ENCODE results near the gene GRIK1.

Gene GRIK1

DNA sequence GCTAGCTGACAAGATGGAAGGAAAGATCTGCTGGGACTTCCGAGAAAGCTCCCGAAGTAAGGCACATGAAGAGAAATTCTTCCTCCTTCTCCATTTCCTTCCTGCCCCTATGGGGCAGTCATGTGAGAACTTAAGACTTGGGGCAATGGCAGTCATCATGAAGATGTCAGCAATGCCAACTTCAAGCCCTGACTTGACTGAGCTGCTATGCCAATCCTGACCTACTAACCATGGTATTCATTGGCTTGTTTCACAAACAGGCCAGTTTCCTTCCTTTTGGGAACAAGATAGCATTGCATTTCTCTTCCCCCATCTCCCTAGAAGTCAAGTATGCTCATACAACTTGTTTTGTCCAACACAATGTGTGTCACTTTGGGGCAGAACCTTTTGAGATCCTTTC, 25.5 kb downstream of the GRIK1 start:
- DNase-seq (ENCODE audit: low read depth in 1 of 2, low spot score in 1 of 2): no peak

DNA sequence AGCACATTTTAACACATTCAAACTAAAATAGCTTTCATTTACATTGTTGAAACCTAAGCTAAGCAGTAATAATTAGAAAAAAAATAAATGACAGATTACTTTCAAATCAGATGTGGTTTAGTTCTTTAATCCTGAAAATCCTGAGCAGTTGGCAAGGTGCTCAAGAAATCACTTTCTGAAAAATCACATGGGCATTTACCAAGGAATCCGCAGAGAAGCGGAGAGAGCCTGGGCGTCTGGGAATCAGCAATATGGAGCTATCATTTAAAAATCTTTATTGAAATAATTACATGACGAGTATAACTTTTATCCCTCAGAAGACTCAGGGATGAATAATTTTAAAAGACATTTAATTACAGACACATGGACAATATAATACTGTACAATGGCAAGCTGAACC, 30.2 kb downstream of the GRIK1 start:
- no peak for DNase-seq (ENCODE audit: low read depth in 1 of 2, low spot score in 1 of 2)

DNA sequence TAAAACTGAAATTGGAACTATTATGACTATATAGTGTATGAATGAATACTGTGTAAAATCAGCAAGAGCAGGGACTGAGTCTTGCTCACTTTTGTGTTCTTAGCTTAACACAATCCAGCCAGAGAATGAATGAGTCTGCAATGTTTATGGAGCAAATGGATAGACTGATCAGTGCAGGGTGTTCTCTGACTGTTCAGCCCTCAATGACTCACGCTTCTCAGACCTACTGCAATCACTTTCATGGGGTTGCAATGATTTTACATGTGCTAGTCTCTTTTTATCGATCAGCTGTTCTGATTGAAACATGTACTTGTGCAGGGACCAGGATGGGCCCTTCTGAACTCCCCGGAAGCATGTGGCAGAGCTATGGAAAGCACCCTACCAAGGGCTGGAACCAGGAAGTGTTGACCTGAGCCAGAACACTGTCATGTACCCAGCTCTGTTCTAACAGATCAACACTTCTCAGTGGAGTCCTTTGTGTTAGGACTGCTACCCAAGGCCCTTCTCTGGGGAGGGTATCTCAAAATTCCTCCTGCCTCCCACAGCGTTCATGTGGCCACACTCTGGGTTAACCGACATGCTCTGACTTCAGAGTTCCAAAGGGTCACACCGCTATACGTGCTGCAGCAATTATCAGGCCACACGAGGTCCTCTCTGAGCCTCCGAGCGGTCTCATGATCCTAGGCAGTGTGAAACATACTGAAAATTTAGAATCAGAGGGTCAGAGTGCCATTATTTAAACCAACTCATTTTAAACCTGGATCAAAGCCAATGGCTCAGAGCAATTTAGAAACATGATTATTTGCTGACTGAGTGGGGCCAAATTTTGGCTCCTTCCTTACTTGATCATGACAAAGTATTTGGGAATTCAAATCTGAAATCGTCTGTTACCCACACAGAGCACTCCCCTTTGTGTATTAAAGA, 35.2 kb downstream of the GRIK1 start:
- no peak for DNase-seq (ENCODE audit: low read depth in 1 of 2, low spot score in 1 of 2)

DNA sequence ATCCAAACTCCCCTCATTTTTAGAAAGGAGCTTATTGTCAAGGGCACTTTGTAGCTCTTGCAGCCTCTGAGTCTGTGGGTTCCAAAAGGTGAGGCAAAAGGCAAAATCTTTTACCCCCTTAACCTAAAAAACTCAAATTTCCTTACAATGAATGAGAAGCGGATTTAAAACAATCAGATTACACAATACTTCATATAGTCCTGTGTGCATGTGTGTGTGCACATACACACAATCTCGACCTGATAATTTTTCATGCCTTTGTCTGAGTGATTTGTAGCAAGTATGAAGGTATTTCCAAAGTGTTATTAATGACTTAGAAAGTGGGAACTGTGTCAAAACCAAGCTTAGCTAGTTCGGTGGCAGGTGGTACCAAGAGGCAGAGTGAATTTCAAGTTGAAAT, 42.9 kb downstream of the GRIK1 start:
- DNase-seq (ENCODE audit: low read depth in 1 of 2, low spot score in 1 of 2): no peak

DNA sequence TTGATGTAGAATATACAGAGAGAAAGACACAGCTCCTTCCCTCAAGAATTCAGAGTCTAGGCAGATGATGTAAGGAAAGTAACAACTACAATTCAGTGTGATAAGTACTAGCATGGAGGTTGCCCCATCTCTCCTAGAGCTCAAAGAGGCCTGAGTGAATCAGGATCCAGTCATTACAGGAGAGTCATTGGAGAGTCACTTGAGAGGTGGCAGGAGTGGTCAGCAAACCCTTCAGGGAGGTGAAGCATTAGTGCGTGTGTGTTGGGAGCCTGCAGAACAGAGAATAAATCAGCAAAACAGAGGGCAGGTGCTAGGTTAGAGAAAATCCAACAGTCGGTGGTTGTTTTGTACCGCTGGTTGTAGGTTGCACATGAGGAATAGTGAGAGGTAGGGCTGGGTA, 46.1 kb downstream of the GRIK1 start:
- DNase-seq (ENCODE audit: low read depth in 1 of 2, low spot score in 1 of 2): no peak

DNA sequence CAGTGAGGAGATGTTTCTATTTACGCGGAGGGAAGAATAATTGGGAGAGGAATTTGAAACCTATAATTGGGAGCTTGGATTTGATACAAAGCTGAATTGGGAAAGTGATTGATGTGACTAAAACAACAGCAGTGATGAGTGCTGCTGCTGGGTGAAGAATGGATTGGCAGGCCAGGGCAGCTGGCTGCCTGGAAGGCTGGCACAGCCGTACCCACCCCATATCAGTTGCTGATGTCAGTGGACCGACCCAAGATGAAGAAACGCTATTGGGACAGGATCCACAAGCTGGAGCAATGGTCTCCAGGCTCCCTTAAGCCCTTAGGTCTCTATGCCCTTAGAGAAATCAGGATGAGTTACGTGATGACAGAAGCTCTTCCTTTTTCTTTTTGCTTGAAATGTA, 47.4 kb downstream of the GRIK1 start:
- DNase-seq (ENCODE audit: low read depth in 1 of 2, low spot score in 1 of 2): no peak

DNA sequence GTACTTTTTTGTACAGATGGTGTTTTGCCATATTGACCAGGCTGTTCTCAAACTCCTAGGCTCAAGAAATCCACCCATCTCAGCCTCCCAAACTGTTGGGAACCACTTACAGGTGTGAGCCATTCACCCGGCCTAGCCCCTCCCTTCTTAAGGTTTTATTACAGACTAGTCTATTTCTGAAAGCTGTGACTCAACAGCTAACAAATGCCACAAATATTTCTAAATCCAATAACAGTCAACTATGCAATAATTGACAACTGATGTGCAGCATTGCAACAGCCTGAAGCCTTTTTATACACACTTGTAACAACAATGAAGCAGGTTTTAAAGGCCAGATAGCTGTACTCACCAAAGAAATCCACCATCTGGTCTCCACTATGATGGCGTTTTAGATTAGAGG, 51.4 kb downstream of the GRIK1 start:
- DNase-seq (ENCODE audit: low read depth in 1 of 2, low spot score in 1 of 2): no peak

DNA sequence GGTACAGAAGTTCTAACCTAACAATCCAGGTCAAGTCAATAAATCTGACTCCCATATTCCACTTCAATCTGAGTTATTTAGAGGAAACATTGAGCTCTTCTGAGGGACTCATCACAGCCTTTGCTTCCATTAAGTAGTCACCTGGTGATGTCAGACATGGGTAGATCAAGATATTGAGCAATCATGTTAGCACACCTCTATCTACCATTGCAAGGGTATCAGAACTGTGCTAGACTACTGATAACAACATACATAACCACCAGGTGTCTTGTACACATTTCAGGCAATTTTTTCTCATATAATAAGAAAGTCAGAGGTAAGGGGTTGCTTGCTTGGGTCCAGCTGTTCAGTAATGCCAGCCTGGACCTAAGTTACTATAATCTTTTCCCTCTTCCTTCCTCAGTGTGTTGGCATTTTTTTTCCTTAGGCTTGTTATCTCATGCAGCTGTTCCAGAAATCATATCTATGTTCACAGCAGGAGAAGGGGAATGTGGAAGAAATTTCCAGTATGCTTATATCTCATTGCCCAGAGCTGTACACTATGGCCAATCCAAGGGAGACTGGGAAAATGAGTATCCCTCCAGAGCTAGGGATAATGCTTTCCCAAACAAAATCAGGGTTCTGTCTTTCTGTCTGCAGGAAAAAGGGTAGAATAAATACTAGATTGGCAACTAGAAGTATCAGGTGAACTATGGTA, 52.3 kb downstream of the GRIK1 start:
- no peak for DNase-seq (ENCODE audit: low read depth in 1 of 2, low spot score in 1 of 2)

DNA sequence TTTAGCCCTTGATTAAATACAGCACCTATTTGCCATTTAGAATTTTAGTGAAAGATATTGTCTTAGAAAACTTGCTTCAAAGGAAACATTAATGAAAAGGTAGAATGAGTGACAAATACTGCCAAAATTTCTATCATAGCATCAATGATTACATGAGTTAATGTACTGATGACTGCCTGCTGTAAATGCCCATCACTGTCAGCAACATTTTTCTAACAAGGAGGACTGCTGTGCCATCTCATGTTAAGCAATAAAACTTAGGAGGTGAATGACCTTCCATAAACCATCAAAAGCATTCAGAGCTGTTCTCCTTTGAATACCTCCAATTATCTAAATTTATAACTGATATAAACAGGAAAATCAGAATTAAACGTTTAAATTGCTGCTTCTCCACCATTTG, 54.3 kb downstream of the GRIK1 start:
- DNase-seq (ENCODE audit: low read depth in 1 of 2, low spot score in 1 of 2): no peak

DNA sequence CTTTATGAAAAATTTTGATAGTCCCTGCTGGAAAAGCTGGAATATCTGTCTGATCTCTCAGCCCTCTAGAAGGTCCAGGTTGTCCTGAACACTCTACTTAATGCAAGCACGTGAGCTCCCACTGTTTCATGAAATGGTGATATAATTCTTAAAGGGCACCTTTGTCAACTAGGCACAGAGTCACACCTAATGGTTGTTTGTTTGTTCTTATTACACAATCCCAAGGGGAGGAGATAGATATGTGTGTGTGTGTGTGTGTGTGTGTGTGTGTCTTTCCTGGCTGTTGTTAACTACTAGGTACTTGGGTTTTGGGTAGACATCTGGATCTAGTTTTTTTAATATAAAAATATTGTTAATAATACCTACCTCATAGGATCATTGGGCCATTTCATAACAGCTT, 63.9 kb downstream of the GRIK1 start:
- DNase-seq (ENCODE audit: low read depth in 1 of 2, low spot score in 1 of 2): no peak

DNA sequence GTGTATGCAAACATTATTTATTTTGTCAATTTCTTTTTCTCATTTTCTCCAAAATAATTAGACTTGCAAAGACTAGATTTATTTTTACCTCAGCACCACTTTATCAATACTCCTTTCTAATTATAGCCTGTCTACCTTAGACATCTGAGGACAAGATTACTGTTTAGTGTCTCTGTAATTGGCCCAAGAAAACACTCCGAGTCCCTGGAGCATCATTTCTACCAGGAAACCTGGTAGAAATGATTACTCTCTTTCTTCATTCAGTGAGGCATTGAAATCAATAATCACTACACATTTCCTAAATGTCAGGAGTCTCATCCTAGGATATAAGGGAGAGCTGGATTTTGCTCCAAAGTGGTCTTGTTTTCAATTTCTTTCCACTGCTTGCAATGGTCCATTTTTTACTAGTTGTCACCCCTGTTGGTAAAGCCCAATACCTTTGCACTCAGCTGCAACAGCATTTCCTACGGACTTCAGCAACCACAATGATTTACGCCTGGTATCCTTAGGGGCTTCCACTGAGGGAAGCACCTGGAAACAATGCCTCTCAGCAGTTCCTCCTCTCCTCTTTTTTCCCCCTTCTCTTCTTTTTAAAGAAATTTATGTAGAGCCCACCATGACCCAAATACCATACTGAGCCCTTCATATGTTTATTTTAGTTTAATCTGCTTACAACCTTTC, 64.6 kb downstream of the GRIK1 start:
- no peak for DNase-seq (ENCODE audit: low read depth in 1 of 2, low spot score in 1 of 2)

DNA sequence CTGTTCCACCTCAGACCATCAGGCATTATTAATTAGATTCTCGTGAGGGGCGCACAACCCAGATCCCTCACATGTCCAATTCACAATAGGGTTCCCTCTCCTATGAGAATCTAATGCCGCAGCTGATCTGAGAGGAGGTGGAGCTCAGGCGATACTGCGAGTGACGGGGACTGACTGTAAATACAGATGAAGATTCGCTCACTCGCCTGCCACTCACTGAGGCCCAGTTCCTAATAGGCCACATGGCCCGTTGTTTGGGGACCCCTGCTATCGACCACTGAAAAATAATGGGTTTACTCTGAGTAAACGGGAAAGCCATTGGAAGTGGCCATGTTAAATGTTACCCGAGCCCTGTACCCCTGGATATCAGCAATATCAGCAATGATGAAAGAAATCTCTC, 65.9 kb downstream of the GRIK1 start:
- no peak for DNase-seq (ENCODE audit: low read depth in 1 of 2, low spot score in 1 of 2)

DNA sequence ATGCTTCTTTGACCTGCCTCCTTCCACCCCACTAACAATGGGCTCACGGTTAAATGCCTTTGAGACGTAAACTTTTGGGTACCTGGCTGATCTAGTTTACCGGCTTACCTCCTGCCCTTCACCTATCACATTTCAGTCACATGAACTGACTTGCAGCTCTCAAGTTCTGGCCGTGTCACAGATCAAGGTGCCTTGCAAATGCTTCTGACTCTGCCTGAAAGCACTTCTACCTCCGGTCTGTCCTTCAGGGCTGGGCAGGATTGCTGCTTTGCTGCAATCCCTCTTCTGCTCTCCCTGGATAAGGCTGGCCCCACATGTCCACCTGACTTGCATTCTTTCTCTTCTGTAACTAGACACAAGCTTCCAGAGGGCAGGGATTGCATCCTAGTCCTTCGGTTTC, 69.0 kb downstream of the GRIK1 start:
- DNase-seq (ENCODE audit: low read depth in 1 of 2, low spot score in 1 of 2): no peak

DNA sequence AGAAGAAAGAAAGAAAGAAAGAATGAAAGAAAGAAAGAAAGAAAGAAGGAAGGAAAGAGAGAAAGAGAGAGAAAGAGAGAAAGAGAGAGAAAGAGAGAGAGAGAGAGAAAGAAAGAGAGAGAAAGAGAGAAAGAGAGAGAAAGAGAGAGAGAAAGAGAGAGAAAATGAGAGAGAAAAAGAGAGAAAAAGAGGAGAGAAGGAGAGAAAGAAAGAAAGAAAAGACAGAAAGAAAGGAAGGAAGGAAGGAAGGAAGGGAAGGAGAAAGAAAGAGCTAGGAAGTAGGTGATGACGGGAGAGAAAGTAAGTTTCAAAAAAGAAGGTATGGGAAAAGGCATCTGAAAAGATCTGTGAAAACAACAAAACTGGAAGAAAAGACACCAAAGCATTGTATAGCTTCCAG, 72.0 kb downstream of the GRIK1 start:
- DNase-seq (ENCODE audit: low read depth in 1 of 2, low spot score in 1 of 2): no peak

DNA sequence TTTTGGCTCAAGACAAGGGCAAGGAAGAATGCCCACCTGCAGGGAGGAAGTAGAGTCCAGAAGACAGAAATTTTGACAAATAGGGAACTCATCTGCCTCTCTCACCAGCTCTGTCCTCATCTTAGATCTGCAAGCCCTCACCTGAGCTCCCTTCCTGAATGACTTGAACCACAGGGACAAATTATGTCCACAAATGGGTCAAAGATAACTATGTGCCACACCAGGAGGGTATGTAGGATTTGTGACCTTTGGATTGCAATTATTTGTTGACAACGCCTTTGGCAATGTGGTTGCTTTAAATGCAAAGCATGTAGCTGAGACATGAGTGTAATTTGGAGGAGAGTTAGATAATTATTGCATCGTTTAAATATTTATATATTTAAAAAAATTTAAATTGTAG, 79.5 kb downstream of the GRIK1 start:
- DNase-seq (ENCODE audit: low read depth in 1 of 2, low spot score in 1 of 2): no peak

DNA sequence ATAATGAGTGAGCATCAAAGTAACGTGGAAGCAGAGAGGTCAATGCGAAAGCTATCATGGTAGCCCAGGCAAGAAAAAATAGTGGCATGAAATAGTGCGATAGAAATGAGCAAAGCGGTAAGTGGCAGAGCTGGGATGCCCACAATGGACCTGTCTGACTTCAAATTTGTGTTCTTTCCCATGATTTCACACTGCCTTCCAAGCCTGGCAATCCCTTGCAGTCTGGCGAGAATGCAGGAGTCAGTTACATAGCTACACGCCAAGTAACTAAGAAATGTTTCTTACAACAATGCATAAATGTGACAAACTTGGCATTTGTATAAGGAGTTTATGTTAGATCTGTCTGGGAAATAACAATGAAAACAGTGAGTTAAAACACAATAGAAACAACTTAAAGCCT, 82.6 kb downstream of the GRIK1 start:
- DNase-seq (ENCODE audit: low read depth in 1 of 2, low spot score in 1 of 2): no peak

DNA sequence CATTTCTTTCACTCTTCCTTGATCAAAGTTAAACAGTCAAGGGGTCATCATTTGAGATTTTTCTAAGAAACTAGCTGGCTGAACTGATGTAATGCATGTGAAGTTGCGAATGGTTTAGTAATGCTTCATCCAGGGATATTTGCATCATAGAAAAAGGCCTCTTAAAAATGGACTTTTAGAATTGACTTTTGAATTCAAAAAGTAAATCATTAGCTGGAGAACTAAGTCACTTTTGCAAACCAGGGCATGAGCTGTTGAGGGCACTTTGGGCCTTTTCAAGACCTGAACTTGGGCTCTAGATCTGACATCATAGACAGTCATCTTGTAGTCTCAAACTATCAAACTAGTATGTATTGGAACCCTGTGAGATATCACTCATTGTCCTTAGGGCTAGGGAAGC, 85.0 kb downstream of the GRIK1 start:
- DNase-seq (ENCODE audit: low read depth in 1 of 2, low spot score in 1 of 2): no peak

DNA sequence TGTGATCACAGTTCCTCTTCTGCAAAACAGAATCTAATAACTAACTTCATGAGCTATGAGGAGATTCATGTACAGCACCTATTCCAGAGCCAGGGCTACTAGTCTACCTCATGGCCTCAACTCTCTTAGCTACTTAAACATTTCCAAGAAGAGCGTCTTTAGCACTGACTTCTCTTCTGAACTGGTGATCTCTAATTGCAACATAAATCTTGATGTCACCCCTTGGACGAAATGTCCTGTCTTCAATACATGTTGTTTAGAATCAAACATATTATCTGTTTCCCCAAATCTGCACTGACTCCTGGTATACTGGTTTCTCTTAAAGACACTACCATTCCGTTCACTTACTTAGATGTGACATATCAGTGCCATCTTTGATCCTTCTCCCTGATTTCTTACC, 88.2 kb downstream of the GRIK1 start:
- no peak for DNase-seq (ENCODE audit: low read depth in 1 of 2, low spot score in 1 of 2)

DNA sequence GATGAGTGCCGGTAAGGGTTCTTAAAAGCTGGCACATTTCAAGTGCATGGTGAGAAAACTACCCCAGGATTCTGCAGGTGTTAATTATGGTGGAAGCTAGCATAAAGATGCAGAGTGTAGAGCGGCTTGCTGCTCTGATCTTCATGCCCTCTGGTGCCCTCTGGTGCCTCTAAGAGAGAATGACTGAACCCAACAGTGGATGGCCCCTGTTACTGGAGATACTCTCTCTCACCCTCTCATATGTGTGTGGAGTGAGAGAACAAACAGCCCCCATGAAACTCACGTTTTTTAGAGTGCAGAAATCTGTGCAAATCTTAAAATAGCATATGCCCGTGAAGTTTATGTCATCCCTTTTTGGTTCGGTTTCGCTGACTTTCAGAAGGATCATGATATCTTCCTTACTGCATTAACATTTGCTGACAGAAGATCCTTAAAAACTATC, 90.0 kb downstream of the GRIK1 start:
- DNase-seq (ENCODE audit: low read depth in 1 of 2, low spot score in 1 of 2): peak in 1 of 2 donors; percentile 2

DNA sequence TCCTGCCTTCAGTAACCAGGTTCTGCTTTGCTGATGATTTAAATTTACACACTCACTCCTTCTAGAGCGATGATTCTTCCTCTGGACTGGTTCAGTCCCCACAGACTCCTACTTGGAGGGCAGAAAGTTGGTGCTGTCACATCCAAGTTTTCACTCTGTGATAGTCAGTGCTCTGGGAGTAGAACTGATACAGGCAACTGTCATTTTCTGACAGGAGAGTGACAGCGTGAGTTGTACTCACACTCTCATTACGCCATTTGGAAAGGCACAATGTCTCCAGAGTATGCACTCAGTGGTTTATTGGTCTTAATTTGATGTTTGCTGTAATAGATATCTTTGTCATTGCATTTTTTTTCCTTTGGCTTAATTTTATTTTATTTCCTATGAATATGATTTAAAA, 96.0 kb downstream of the GRIK1 start:
- DNase-seq (ENCODE audit: low read depth in 1 of 2, low spot score in 1 of 2): no peak

DNA sequence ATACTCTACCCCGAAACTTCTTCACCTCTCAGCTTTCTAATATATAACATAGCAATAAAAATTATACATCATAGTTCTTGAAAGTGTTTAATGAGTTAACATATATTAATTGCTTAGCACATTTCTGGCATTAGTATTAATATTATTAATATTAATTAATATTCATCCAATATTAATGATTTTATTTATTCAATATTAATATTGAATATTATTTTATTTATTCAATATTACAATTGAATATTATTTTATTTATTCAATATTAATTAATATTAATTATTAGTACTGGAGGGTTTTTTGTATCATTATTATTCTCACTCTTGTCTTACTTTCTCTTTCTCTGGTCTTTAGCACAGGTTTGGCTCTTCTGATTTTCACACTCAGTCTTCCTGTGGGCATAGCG, 105.2 kb downstream of the GRIK1 start:
- no peak for DNase-seq (ENCODE audit: low read depth in 1 of 2, low spot score in 1 of 2)

DNA sequence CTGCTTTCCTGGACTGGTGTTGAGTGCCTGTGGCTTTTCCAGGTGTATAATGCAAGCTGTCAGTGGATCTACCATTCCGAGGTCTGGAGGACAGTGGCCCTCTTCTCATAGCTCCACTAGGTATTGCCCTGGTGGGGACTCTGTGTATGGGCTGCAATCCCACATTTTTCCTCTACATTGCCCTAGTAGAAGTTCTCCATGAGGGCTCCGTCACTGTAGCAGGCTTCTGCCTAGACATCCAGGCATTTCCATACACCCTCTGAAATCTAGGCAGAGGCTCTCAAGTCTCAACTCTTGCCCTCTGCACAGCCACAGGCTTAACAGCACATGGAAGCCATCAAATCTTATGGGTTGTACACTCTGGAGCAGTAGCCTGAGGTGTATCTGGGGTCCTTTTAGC, 107.6 kb downstream of the GRIK1 start:
- no peak for DNase-seq (ENCODE audit: low read depth in 1 of 2, low spot score in 1 of 2)
